HepG2 (cell line): ENCODE results near the gene LIPT1. TPM values are rescaled to one million over a fixed set of nuclear protein-coding genes. Genes with fewer than 3 reads are reported as not detected.

Experiments used
- ATAC-seq: fragments of 200-7000 bp; cut with Tn5 transposase; 3 replicates; pipeline ENCODE4 v1.9.1; 2020; ENCODE audit warnings: mild to moderate bottlenecking, moderate library complexity
- BruUV-seq: library from RNA; stranded (reverse); fragments of 400-500 nt; replicated peaks from 2 replicates; lab custom pipeline; 2021; lab: Mats Ljungman, UMichigan
- CTCF ChIA-PET: fragments of 300-600 bp; formaldehyde crosslinking; extraction: SDS; loops from one replicate; lab custom pipeline; 2021; ENCODE audit warnings: low total read pairs, inconsistent platforms, low intra/inter-chr PET ratio; lab: Yijun Ruan, JAX
- POLR2A ChIA-PET: fragments of 350-600 bp; sonication (Branson Sonifier 250); formaldehyde crosslinking; loops from one replicate; lab custom pipeline; 2020; ENCODE audit warnings: antibody characterized with exemption, inconsistent platforms; lab: Yijun Ruan, JAX
- DNase-seq: peaks from one replicate; pipeline ENCODE4 v3.0.0-alpha.2; 2015; ENCODE audit warnings: low spot score
- FAIRE-seq: peaks from 3 replicates; lab custom pipeline; 2011; peaks lifted over from hg19 to GRCh38; lab: Jason Lieb, UNC
- H2AFZ ChIP-seq: one replicate; pipeline ENCODE4 v1.6.1; 2011; ENCODE audit warnings: low read length, inconsistent platforms
- H3K27ac ChIP-seq: fragments of 300-600 bp; 3 replicates; pipeline ENCODE4 v1.8.0; 2011; ENCODE audit warnings: mixed run types, mild to moderate bottlenecking, mixed read lengths, low read length, inconsistent platforms; ENCODE audit not compliant: insufficient read depth; ENCODE audit errors: extremely low read length
- H3K27me3 ChIP-seq, 2 experiments: fragments of 200-600 bp in 1 of 2; 2 replicates in 1 of 2; 3 replicates in 1 of 2; pipeline versions ENCODE4 v1.6.0 to v1.8.0; 2011; ENCODE audit warnings: low read length in 2 of 2, mild to moderate bottlenecking in 2 of 2, moderate library complexity in 2 of 2, inconsistent platforms in 1 of 2; ENCODE audit not compliant: insufficient read depth in 2 of 2, control insufficient read depth in 1 of 2
- H3K36me3 ChIP-seq, 2 experiments: fragments of 200-600 bp in 1 of 2; replicated peaks in 1 of 2; 2 replicates in 1 of 2; 3 replicates in 1 of 2; pipeline versions ENCODE4 v1.5.1 to v1.8.0; 2011; ENCODE audit warnings: low read length in 2 of 2, inconsistent platforms in 1 of 2; ENCODE audit not compliant: insufficient read depth in 2 of 2, control insufficient read depth in 1 of 2
- H3K4me1 ChIP-seq: 2 replicates; pipeline ENCODE4 v1.5.1; 2012; ENCODE audit warnings: low read length, inconsistent platforms; ENCODE audit not compliant: insufficient read depth
- H3K4me2 ChIP-seq: 2 replicates; pipeline ENCODE4 v1.6.0; 2011; ENCODE audit warnings: low read depth, low read length, inconsistent platforms
- H3K4me3 ChIP-seq, 3 experiments: fragments of 200-600 bp in 1 of 3; sonication (generic), shearing (Covaris generic) in 1 of 3; replicated peaks in 1 of 3; 2 replicates each; pipeline ENCODE4 v1.5.1; 2011 to 2016; ENCODE audit warnings: low read length in 3 of 3, inconsistent platforms in 2 of 3, low read depth in 2 of 3, mild to moderate bottlenecking in 2 of 3, control low read depth in 1 of 3, mixed read lengths in 1 of 3; ENCODE audit not compliant: insufficient read depth in 1 of 3
- H3K79me2 ChIP-seq: one replicate; pipeline ENCODE4 v1.6.1; 2011; ENCODE audit warnings: low read length, inconsistent platforms; ENCODE audit not compliant: insufficient read depth
- H3K9ac ChIP-seq: 2 replicates; pipeline ENCODE4 v1.6.0; 2011; ENCODE audit warnings: mild to moderate bottlenecking, low read depth, low read length, inconsistent platforms; ENCODE audit not compliant: insufficient read depth
- H3K9me3 ChIP-seq: 2 replicates; pipeline ENCODE4 v1.5.1; 2012; ENCODE audit warnings: mild to moderate bottlenecking, low read length
- H4K20me1 ChIP-seq: 2 replicates; pipeline ENCODE4 v1.6.0; 2011; ENCODE audit warnings: inconsistent platforms, mild to moderate bottlenecking, low read length, moderate library complexity; ENCODE audit not compliant: insufficient read depth
- PRDM4 ChIP-seq: sonication (generic); formaldehyde crosslinking; IDR thresholded peaks from 2 replicates; pipeline ENCODE4 v1.9.0; 2021; ENCODE audit warnings: missing genetic modification reagents, borderline replicate concordance
- SETDB1 ChIP-seq: sonication (generic); formaldehyde crosslinking; IDR thresholded peaks from 2 replicates; pipeline ENCODE4 v1.5.1; 2020; ENCODE audit warnings: missing genetic modification reagents, mild to moderate bottlenecking, borderline replicate concordance
- ZNF280D ChIP-seq: sonication (generic); formaldehyde crosslinking; IDR thresholded peaks from 2 replicates; pipeline ENCODE4 v1.5.1; 2020; ENCODE audit warnings: mild to moderate bottlenecking, missing genetic modification reagents
- WGBS: methylation state at CpG from one replicate; pipeline ENCODE4 v1.1.6; 2017; ENCODE audit warnings: low lambda C conversion rate; 5-methylcytosine and 5-hydroxymethylcytosine counted together
- in situ Hi-C: cut with HindIII; loops from 2 replicates; pipeline ENCODE4 v1.10.0; 2017; ENCODE audit warnings: low pct_unique_long_range_greater_than_20kb; ENCODE audit not compliant: extremely low pct_ligation_motif_present
- intact Hi-C: fragments of 100-400 bp; cut with micrococcal nuclease; formaldehyde crosslinking; loops from one replicate; pipeline ENCODE4 v1.10.0; 2022; ENCODE audit not compliant: unreplicated experiment
- polyA plus RNA-seq, 8 experiments: library from polyadenylated mRNA; depleted of rRNA in 3 of 8; stranded (reverse) in 7 of 8; unstranded in 1 of 8; fragments of >200 nt; fragmentation: Illumina TruSeq in 4 of 8; extraction: Trizol in 4 of 8; gene quantifications; 2 replicates each; pipeline versions ENCODE4 v1.2.1 to v1.2.3, GENCODE V29; 2011 to 2016; ENCODE audit warnings: low read depth in 4 of 8, missing spikeins in 1 of 8, mixed read lengths in 1 of 8; ENCODE audit not compliant: insufficient read depth in 1 of 8
- small RNA-seq, 3 experiments: library from RNA; depleted of rRNA; stranded (forward); fragments of <200 nt; gene quantifications; one replicate each; pipeline ENCODE3, GENCODE V24; 2012; ENCODE audit warnings: low read depth in 2 of 3, low replicate concordance in 1 of 3; ENCODE audit not compliant: insufficient read length in 3 of 3, insufficient read depth in 2 of 3
- total RNA-seq, 5 experiments: library from RNA; depleted of rRNA; stranded (reverse); fragments of >200 nt; fragmentation: Illumina TruSeq; extraction: Trizol; gene quantifications; 2 replicates each; pipeline ENCODE4 v1.2.3, GENCODE V29; 2016; ENCODE audit warnings: low read depth in 1 of 5

LIPT1 gene
- total and polyA plus RNA-seq, 2 of the 13 experiments (the other 11 are each of a cell fraction or from before 2014, with no cell fraction given) = 8.0 to 9.6 TPM

- H3K9ac ChIP-seq = no peak overlapping the region
- POLR2A ChIA-PET = no interaction called here
- WGBS = 70% methylated on average over 5 of the region's 5 CpGs
- no peaks in the 10 kb centered on the region for H3K36me3 ChIP-seq
- in situ Hi-C loops = no loop called here
- CTCF ChIA-PET = no interaction called here
- no peak overlapping the region for H3K27ac ChIP-seq
- no peak overlapping the region for H2AFZ ChIP-seq
- no peak for FAIRE-seq
- H3K4me1 ChIP-seq = no peaks in the 10 kb centered on the region
- no peaks in the 10 kb centered on the region for H3K79me2 ChIP-seq
- no peak overlapping the region for H3K4me3 ChIP-seq
- intact Hi-C loops = no loop called here
- H4K20me1 ChIP-seq = no peaks in the 10 kb centered on the region
- no TSS peak for BruUV-seq
- TF ChIP-seq SETDB1 (CRISPR knock-in tag) = peak; percentile 78; the same call in 1 of the 2 replicates
- TF ChIP-seq ZNF280D (CRISPR knock-in tag) = 0 out of 2 replicates have a peak, but pooled peaks have one; percentile 51
- TF ChIP-seq PRDM4 (CRISPR knock-in tag) = no peak
- DNase-seq = no peak
- no peaks in the 10 kb centered on the region for H3K27me3 ChIP-seq
- H3K9me3 ChIP-seq = peaks cover 5% of the 10 kb centered on the region; the same call in 1 of the 2 replicates
- no peak overlapping the region for H3K4me2 ChIP-seq
- no peak for ATAC-seq
These were observed 50.7 kb downstream of the LIPT1 start for GRCh38 chr2:99205491-99205890.

Small RNAs within 50 kb of the gene (small RNA-seq; reads per million reads assigned to genes)
- gene AC092587.1 = 0 reads per million in 3 experiments

Other genes starting within 250 kb of the LIPT1 start
- gene CRACDL, start 218.7 kb upstream of the LIPT1 start, total RNA-seq (2016; rRNA removed; fragmentation: Illumina TruSeq; extraction: Trizol) = 0.15 TPM in 1 of 2 replicates, not detected in the other
- 0.14 and 0.26 TPM in 2 replicates for gene CRACDL, start 218.7 kb upstream of the LIPT1 start, polyA plus RNA-seq (2011; rRNA removed)
- 8.3 and 12.2 TPM in 2 replicates for gene C2orf15, start 13.3 kb upstream of the LIPT1 start, total RNA-seq (2016; rRNA removed; fragmentation: Illumina TruSeq; extraction: Trizol)
- 4.9 and 5.5 TPM in 2 replicates for gene C2orf15, start 13.3 kb upstream of the LIPT1 start, polyA plus RNA-seq (2011; rRNA removed)
- 13.1 and 15.0 TPM in 2 replicates for gene TSGA10, start within 50 bp of the LIPT1 start, total RNA-seq (2016; rRNA removed; fragmentation: Illumina TruSeq; extraction: Trizol)
- 3.8 and 4.7 TPM in 2 replicates for gene TSGA10, start within 50 bp of the LIPT1 start, polyA plus RNA-seq (2011; rRNA removed)
- 43.7 and 48.7 TPM in 2 replicates for gene MITD1, start 26.1 kb downstream of the LIPT1 start, total RNA-seq (2016; rRNA removed; fragmentation: Illumina TruSeq; extraction: Trizol)
- gene MITD1, start 26.1 kb downstream of the LIPT1 start, polyA plus RNA-seq (2011; rRNA removed) = 14.2 and 17.8 TPM in 2 replicates
- 75.3 and 118 TPM in 2 replicates for gene MRPL30, start 26.2 kb downstream of the LIPT1 start, total RNA-seq (2016; rRNA removed; fragmentation: Illumina TruSeq; extraction: Trizol)
- 25.6 and 30.2 TPM in 2 replicates for gene MRPL30, start 26.2 kb downstream of the LIPT1 start, polyA plus RNA-seq (2011; rRNA removed)
- gene LYG2, start 100.7 kb downstream of the LIPT1 start, total RNA-seq (2016; rRNA removed; fragmentation: Illumina TruSeq; extraction: Trizol) = 0.15 TPM in 1 of 2 replicates, not detected in the other
- 0.18 and 0.42 TPM in 2 replicates for gene LYG2, start 100.7 kb downstream of the LIPT1 start, polyA plus RNA-seq (2011; rRNA removed)
- gene LYG1, start 146.2 kb downstream of the LIPT1 start, total RNA-seq (2016; rRNA removed; fragmentation: Illumina TruSeq; extraction: Trizol) = 0.49 and 1.00 TPM in 2 replicates
- 2.9 and 3.4 TPM in 2 replicates for gene LYG1, start 146.2 kb downstream of the LIPT1 start, polyA plus RNA-seq (2011; rRNA removed)
- 94.6 and 149 TPM in 2 replicates for gene TXNDC9, start 181.4 kb downstream of the LIPT1 start, total RNA-seq (2016; rRNA removed; fragmentation: Illumina TruSeq; extraction: Trizol)
- 25.9 and 35.2 TPM in 2 replicates for gene TXNDC9, start 181.4 kb downstream of the LIPT1 start, polyA plus RNA-seq (2011; rRNA removed)
- gene EIF5B, start 182.4 kb downstream of the LIPT1 start, total RNA-seq (2016; rRNA removed; fragmentation: Illumina TruSeq; extraction: Trizol) = 32.1 and 66.4 TPM in 2 replicates
- 8.8 and 10.3 TPM in 2 replicates for gene EIF5B, start 182.4 kb downstream of the LIPT1 start, polyA plus RNA-seq (2011; rRNA removed)